ACHN (cell line): Measurements from ENCODE around the gene XRCC2.
"Not testable (repeated sequence)": the region's sequence is repeated elsewhere in the genome, so short reads cannot be mapped to it uniquely, and the experiment has no call there.

Source experiments
- DNase-seq: peaks from one replicate; pipeline ENCODE4 v3.0.0-alpha.2; 2015
- in situ Hi-C: cut with HindIII; loops from 2 replicates; pipeline ENCODE4 v1.10.0; 2017; ENCODE audit warnings: low sequenced_read_pairs, low pct_ligation_motif_present, low pct_unique_long_range_greater_than_20kb

XRCC2 gene

DNA sequence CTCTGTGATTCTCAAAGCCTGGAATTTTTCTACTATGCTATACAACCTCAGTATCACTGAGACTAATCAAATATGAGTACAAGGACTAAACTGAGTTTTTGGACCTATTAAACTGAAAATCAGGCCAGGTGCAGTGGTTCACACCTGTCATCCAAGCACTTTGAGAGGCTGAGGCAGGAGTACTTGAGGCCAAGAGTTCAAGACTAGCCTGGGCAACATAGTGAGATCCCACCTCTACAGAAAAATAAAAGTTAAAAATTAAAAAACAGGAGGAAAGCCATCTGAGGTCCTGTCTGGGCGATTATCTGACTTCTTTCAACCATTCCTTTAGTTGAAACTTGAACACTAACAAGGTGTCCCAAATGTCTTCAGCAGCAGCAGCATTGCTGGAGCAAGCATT is 7.0 kb downstream of the XRCC2 start:
- no peak for DNase-seq
- in situ Hi-C loops, result no loop called here

DNA sequence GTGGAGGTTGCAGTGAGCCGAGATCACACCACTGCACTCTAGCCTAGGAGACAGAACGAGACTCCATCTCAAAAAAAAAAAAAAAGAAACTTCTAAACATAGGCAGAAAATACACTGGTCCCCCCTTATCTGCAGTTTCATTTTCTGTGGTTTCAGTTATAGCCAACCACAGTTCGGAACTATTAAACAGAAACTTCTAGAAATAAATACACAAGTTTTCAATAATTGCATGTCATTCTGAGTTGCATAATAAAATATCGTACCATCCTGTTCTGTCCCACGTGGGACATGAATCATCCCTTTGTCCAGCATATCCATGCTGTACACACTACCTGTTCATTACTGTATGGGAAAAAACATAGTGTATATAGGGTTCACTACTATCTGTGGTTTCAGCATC is 8.0 kb downstream of the XRCC2 start:
- in situ Hi-C loops, result no loop called here
- DNase-seq, result no peak

DNA sequence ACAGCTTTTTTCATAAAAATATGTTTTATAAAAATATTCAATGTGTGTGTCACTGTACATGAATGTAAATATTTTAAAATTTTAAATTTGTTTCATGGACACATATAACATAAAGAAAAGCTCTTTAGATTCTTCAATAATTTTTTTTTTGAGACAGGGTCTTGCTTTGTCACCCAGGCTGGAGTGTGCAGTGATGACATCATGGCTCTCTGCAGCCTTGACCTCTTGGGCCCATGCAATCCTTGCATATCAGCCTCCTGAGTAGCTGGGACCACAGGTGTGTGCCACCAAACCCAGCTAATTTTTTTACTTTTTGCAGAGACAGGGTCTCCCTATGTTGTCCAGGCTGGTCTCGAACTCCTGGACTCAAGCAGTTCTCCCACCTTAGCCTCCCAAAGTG is 9.9 kb downstream of the XRCC2 start:
- no peak for DNase-seq
- in situ Hi-C loops, result no loop called here

DNA sequence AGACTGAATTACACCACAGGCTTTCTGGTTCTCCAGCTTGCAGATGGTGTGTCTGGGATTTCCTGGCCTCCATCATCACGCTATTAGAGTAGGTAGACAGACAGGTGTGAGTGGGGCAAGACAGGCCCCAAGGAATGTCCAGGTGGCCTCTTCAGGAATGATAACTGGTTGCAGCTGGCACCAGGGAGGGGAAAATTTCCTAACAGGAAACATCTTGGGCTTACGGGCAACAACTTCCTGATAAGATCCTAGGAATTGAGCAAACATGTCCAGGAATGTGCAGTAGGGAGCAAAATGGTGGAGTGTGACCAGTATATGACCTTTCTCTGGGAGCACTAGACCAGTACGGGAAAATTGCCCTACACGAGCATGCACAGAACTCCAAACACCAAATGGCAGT is 11.3 kb downstream of the XRCC2 start:
- in situ Hi-C loops, result no loop called here
- DNase-seq, result no peak

DNA sequence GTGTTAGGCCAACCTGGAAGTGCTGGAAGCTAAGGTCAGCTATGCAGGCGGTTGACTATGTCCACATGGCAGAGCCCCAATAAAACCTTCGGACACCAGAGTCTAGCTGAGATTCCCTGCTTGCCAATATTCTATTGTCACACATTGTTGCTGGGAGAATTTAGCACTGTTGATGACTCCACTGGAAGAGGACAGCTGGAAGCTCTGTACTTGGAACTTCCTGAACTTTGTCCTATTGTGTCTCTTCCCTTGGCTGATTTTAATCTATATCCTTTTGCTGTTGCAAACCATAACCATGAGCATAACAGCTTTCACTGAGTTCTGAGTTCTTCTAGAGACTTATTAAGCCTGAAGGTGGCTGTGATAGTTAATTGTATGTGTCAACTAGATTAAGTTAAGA is 12.0 kb downstream of the XRCC2 start:
- in situ Hi-C loops, result no loop called here

DNA sequence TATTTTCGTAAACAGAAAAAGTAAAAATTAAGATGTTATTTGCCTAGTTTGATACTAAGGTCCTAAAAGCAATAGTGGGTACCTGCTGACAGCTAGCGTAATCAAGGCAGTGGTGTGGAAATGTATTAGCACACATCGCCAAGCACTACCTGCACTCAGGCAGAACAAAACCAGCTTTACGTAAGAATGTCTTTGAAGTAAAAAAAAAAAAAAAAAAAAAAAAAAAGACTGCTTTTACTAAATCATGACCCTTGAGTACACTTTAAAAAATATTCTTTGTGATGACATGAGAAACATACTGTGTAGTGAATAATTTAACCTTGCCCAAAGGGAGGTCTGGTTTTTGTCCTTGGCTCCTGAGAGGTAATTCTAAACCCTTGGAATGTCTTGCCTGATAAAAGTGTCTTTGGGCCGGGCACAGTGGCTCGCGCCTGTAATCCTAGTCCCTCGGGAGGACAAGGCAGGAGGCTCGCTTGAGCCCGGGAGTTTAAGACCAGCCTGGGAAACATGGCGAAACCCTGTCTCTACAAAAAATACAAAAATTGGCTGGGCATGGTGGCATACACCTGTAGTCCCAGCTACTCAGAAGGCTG is 12.7 kb downstream of the XRCC2 start:
- in situ Hi-C loops, result no loop called here
- no peak for DNase-seq

More for the DNA sequence above, 12.0 kb downstream of the XRCC2 start:
- no peak for DNase-seq

DNA sequence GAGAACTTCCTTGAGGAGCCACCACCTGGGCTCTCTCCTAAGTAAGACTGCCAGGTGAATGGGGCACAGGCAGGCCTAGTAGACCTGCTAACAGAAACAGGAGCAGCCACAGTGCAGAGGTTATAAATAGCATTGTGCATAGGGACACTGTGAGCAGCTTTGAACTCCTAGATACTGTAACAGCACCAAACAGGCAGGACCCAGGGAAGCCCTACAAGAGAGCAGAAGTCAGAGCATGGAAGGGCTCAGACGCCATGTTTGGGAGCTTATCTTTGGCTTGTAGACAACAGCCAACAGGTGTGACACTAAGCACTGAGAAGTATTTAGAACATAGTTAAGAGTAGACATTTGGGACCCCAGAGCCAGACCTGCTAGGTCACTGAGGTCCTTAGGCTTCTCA is 14.5 kb downstream of the XRCC2 start:
- DNase-seq, result no peak
- in situ Hi-C loops, result no loop called here

DNA sequence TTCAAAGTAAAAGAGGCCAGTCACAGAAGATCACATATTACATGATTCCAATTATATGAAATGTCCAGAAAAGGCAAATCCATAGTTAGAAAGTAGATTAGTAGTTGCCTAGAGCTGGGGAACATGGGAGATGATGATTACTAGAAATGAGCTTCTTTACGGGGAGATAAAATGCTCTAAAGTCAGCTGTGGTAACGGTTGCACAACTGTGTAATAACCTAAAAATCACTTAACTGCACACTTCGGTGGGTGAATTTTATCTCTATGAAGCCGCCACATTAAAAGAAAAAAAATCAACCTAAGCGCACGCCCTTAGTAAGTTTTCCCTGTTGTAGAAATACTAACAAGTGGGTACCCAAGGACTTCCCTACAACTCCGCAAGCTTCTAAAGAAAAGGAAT is 15.9 kb downstream of the XRCC2 start:
- no peak for DNase-seq
- in situ Hi-C loops, result no loop called here

DNA sequence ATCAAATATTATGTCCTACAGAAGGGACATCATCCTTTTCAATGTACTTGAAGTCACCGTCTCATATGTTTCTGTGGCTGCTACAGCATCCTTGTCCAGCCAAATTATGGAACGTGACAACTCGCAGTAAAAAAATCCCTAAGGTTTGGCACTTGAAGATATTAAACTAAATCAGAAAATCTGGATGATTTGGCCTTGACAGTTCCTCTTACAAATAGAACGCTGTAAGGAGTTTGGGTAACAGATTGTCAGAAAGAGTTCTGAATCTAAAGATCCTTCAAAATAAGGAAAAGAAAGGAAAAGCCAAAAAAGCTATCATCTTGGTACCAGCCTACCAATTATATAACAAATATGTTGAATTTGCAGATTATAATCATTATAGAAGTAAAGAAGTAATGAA is 21.0 kb downstream of the XRCC2 start:
- DNase-seq, result no peak
- in situ Hi-C loops, result no loop called here

DNA sequence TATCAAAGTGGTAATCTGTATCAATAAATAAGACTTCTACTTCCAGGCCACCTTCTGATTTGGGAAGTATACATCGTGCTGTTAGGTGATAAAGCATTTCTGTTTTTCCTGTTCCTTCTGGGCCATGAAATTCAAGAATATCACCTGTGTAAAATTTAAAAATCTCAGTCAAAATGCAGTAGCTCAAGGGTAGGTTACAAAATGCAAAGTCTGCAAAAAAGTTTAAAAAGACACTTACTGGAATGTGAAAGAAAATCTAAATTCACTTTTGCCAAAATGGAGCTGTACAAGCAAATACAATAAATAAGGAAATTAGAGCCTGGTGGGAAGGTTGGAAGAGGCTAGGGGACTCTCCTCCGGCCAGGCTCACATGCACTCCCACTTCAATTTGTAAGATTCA is 26.7 kb downstream of the XRCC2 start:
- in situ Hi-C loops, result no loop called here
- DNase-seq, result no peak

DNA sequence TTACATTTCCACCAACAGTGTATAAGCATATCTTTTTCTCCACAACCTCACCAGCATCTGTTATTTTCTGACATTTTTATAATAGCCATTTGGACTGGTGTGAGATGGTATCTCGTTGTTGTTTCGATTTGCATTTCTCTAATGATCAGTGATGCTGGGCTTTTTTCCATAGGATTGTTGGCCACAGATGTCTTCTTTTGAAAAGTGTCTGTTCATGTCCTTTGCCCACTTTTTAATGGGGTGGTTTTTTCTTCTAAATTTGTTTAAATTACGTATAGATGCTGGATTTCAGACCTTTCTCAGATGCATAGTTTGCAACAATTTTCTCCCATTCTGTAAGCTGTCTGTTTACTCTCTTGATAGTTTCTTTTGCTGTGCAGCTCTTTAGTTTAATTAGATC is 28.9 kb downstream of the XRCC2 start:
- no peak for DNase-seq
- in situ Hi-C loops, result no loop called here

DNA sequence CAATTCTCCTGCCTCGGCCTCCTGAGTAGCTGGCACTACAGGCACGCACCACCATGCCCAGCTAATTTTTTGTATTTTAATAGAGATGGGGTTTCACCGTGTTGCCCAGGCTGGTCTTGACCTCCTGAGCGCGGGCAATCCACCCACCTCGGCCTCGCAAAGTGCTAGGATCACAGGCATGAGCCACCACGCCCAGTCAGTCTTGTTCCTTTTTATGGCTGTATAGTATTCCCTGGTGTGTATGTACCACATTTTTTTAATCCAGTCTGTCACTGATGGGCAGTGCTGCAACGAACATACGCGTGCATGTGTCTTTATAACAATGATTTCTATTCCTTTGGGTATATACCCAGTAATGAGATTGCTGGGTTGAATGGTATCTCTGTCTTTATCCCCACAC is 29.4 kb downstream of the XRCC2 start:
- DNase-seq, in situ Hi-C loops: not testable (repeated sequence)

DNA sequence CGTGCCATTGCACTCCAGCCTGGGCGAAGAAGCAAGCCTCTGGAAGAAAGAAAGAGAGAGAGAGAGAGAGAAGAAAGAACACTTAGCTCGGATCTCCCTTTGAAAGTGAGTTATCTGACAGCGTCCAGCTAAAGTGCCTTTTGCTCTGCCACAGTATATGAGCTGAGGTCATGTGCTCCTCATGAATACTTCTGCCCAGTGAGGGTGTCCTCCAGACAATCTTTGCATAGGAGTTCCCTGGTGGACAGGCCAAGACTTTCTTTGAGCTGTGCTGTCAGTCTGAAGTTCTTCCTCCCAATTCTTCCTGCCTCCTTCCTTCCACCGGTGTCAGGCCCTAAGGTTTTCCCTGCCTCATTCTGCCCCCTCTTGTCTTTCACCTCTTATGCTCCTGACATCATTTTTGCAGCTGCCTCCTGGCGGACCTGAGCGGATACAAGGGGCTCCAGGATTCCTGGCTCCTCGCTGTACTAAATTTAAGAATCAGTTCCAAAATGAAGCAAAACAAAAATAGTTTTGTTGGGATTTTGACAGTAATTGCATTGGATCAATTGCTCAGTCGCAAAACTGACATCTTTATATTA is 31.9 kb downstream of the XRCC2 start:
- no peak for DNase-seq
- in situ Hi-C loops, result no loop called here

DNA sequence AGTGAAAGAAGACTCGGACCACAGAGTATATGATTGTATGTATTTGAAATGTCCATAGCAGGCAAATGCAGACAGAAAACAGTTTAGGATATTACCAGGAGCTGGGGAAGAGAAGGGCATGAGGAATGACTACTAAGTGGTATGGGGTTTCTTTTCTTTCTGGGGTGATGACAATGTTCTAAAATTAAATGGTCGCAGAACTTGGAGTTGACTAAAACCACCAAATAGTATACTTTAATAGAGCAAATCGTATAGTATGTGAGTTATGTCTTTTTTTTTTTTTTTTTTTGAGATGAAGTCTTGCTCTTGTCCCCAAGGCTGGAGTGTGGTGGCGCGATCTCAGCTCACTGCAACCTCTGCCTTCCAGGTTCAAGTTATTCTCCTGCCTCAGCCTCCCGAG is 34.6 kb downstream of the XRCC2 start:
- no peak for DNase-seq
- in situ Hi-C loops, result no loop called here

DNA sequence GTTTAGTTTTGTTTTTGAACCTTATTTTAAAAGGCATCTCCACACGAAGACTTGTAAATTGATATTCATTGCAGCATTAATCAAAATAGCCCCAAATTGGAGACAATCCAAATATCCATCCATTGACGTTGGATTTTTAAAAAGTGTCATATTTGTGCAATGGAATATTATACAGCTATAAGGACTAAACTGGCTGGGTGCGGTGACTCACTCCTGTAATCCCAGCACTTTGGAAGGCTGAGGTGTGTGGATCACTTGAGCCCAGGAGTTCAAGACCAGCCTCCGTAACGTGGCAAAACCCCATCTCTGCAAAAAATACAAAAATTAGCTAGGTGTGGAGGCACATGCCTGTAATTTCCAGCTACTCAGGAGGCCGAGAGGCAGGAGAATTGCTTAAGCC is 35.1 kb downstream of the XRCC2 start:
- in situ Hi-C loops, result no loop called here
- no peak for DNase-seq

DNA sequence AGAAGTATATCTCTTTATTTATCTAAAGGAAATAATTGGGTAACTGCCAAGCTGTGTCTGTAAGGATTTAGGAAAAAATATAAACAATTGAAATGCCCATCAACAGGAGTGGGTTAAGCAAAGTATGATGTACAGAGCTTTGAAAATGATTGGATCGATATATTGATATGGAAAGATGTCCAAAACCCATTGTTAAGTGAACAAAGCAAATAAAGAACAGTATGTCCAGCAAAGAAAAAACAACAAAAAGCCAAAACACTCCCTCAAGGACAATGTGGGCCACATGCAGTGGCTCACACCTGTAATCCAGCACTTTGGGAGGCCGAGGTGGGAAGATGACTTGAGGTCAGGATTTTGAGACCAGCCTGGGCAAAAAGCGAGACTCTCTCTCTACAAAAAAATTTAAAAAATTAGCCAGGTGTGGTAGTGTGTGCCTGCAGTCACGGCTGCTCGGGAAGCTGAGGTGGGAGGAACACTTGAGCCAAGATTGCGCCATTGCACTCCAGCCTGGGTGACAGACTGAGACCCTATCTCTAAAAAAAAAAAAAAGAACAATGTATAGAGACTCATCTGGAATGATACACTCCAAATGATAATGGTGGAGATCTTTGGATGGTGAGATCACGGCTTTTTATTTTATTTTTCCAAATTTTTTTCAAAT is 37.9 kb downstream of the XRCC2 start:
- in situ Hi-C loops, result no loop called here
- no peak for DNase-seq

DNA sequence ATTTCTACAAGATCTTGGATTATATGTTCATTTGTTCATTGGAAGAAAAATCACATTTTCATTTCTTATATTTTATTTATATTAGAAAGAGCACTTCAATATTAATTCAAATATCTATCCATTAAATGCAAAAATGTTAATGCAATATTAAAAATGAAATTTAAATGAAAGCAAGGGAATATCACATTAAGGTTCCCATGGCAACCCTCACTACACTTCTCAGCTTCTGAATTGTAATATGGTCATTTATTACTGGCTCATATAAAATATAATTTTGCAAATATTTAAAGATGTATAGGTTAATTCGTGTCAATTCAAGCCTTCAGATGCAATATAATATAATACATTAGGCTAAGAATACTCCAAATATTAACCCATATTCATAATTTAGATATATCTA is 38.8 kb downstream of the XRCC2 start:
- DNase-seq, result no peak
- in situ Hi-C loops, result no loop called here

DNA sequence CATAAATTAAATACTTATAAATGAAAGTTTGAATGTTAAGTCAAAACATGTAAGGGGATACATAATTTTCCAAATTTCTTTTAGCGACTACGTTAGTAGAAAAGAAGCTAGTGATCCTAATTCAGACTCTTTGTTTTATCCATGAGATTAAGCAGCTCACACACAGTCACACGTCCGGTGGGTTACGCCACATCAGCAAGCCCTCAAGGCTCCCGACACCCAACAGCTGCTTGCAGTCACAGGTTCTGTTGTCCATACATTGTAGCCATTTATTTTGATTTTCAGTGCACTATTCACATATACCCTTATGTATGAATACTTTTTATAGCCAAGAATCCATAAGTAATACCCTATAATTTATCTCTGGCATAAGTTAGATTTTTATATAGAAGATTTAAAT is 39.5 kb downstream of the XRCC2 start:
- no peak for DNase-seq
- in situ Hi-C loops, result no loop called here

DNA sequence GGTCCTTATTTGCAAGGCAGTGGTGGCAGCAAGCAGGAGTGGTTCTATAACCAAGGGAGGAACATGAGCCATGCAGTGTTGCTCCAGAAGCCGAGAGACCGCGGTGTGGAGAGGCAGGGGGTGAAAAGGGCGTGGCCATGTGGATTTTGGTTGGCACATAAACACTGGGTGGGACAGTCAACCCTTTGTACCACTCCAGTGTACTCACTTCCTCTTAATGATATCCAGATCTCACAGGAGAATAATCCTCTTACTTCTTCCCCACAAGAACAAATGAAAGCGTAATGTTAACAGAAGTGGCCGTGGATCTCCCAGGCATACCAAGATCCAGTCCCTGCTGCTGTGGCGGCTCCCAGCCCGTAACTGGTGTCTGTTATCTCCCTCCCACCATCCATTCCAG is 42.4 kb downstream of the XRCC2 start:
- in situ Hi-C loops, result no loop called here
- no peak for DNase-seq

DNA sequence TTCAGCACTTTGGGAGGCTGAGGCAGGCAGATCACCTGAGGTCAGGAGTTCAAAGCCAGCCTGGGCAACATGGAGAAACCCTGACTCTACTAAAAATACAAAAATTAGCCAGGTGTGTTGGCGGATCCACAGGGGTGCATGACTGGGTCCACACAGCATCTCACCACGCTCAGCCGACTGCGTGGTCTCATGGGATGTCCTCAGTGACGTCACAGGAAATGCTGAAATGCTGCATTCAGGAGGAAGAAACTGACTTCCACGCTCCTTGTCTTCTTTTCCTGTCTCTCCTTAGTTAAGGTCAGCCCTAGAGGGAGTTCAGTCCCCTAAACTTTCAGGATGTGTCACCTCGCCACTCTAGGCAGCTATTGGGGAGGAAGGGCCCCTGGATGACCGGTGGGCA is 42.9 kb downstream of the XRCC2 start:
- no peak for DNase-seq
- in situ Hi-C loops, result no loop called here
